T-helper 17 cell (primary cell): Measurements from ENCODE around the gene ZNF500. TPM values are rescaled to one million over a fixed set of nuclear protein-coding genes. Genes with fewer than 3 reads are reported as not detected.
"Not testable (repeated sequence)": the region's sequence is repeated elsewhere in the genome, so short reads cannot be mapped to it uniquely, and the experiment has no call there.

Experiments
- ATAC-seq: fragments of 150-1000 bp; cut with Tn5 transposase; 2 replicates; pipeline ENCODE4 v1.10.0; 2021; ENCODE audit warnings: mild to moderate bottlenecking, moderate library complexity
- DNase-seq, 3 donors: peaks; one replicate each; pipeline versions ENCODE4 v3.0.0 to v3.0.0-alpha.2; 2020 to 2021
- H3K9me3 ChIP-seq: one replicate; pipeline ENCODE4 v1.7.0; 2013; ENCODE audit warnings: low read length, mild to moderate bottlenecking; ENCODE audit not compliant: control insufficient read depth, poor library complexity, severe bottlenecking
- H3K27ac Mint-ChIP-seq: one replicate; pipeline ENCODE4 v1.8.0; 2022; ENCODE audit warnings: mild to moderate bottlenecking, moderate library complexity, mixed read lengths
- H3K27me3 Mint-ChIP-seq: one replicate; pipeline ENCODE4 v1.8.0; 2022; ENCODE audit warnings: mixed read lengths
- H3K36me3 Mint-ChIP-seq: one replicate; pipeline ENCODE4 v1.8.0; 2022; ENCODE audit warnings: low read depth, mixed read lengths
- H3K4me1 Mint-ChIP-seq: one replicate; pipeline ENCODE4 v1.8.0; 2022; ENCODE audit warnings: mild to moderate bottlenecking, mixed read lengths
- H3K4me3 Mint-ChIP-seq: one replicate; pipeline ENCODE4 v1.8.0; 2022; ENCODE audit warnings: mild to moderate bottlenecking, moderate library complexity, mixed read lengths
- total RNA-seq, 4 donors: library from RNA in 2 of 4; stranded (reverse) in 2 of 4; gene quantifications; one replicate each; pipeline ENCODE4 v1.2.3 and lab custom pipeline; 2022 to 2026

ZNF500 gene
- total RNA-seq, 2 donors from 2014 or later, result 10.1 to 15.8 TPM

GRCh38 chr16:4788910-4789309 lies 21.9 kb upstream of the ZNF500 start:
- Mint-ChIP-seq H3K27ac (no peak overlapping the region), H3K27me3 (no peaks in the 10 kb centered on the region), H3K4me1 (peaks cover 8% of the 10 kb centered on the region), H3K36me3 (no peaks in the 10 kb centered on the region), H3K4me3 (no peak overlapping the region)
- ATAC-seq (no peak), DNase-seq (no peak)
- H3K9me3 ChIP-seq, result no peaks in the 10 kb centered on the region

- Mint-ChIP-seq H3K36me3 (no peaks in the 10 kb centered on the region), H3K27me3 (no peaks in the 10 kb centered on the region), H3K27ac (no peak overlapping the region), H3K4me1 (peaks cover 8% of the 10 kb centered on the region), H3K4me3 (no peak overlapping the region)
- H3K9me3 ChIP-seq, result no peaks in the 10 kb centered on the region
- ATAC-seq (no peak), DNase-seq (no peak)
Observed at GRCh38 chr16:4788489-4788889, 21.5 kb upstream of the ZNF500 start.

- no peaks in the 10 kb centered on the region for H3K36me3 Mint-ChIP-seq
- DNase-seq, result no peak
- no peak within 1 kb of the TSS for H3K27ac Mint-ChIP-seq
- no peak within 1 kb of the TSS for H3K4me3 Mint-ChIP-seq
- H3K27me3 Mint-ChIP-seq, result no peaks in the 10 kb centered on the region
- H3K4me1 Mint-ChIP-seq, result peaks cover 8% of the 10 kb centered on the region
- H3K9me3 ChIP-seq, result no peaks in the 10 kb centered on the region
- ATAC-seq, result no peak
Observed at GRCh38 chr16:4787627-4788482, 20.9 kb upstream of the ZNF500 start, which contains the start of gene SEPTIN12. TSS of gene SEPTIN12 (minus strand) at chr16:4788345. CDS start at chr16:4787645, 700 bp downstream.

- Mint-ChIP-seq H3K27ac (no peak overlapping the region), H3K27me3 (no peaks in the 10 kb centered on the region), H3K36me3 (no peaks in the 10 kb centered on the region), H3K4me3 (no peak overlapping the region), H3K4me1 (peaks cover 8% of the 10 kb centered on the region)
- no peak for ATAC-seq
- no peak for DNase-seq
- H3K9me3 ChIP-seq, result no peaks in the 10 kb centered on the region
Observed at GRCh38 chr16:4787068-4787467, 20.1 kb upstream of the ZNF500 start.

GRCh38 chr16:4785758-4786433 lies 18.9 kb upstream of the ZNF500 start:
- no peak overlapping the region for H3K4me3 Mint-ChIP-seq
- DNase-seq (no peak), ATAC-seq (no peak)
- H3K27ac Mint-ChIP-seq, result no peak overlapping the region
- peaks cover 5% of the 10 kb centered on the region for H3K4me1 Mint-ChIP-seq
- no peaks in the 10 kb centered on the region for H3K27me3 Mint-ChIP-seq
- H3K36me3 Mint-ChIP-seq, result no peaks in the 10 kb centered on the region
- no peaks in the 10 kb centered on the region for H3K9me3 ChIP-seq

- not testable (repeated sequence) for H3K4me1 Mint-ChIP-seq, H3K27me3 Mint-ChIP-seq, ATAC-seq, H3K4me3 Mint-ChIP-seq, DNase-seq, H3K36me3 Mint-ChIP-seq, H3K9me3 ChIP-seq
- H3K27ac Mint-ChIP-seq, result peak overlapping the region; percentile 34
Observed at GRCh38 chr16:4784444-4784987, 17.6 kb upstream of the ZNF500 start.

GRCh38 chr16:4783951-4784336 lies 17.0 kb upstream of the ZNF500 start:
- no peaks in the 10 kb centered on the region for H3K36me3 Mint-ChIP-seq
- no peak overlapping the region for H3K4me3 Mint-ChIP-seq
- no peak for DNase-seq
- ATAC-seq, result no peak
- H3K27me3 Mint-ChIP-seq, result no peaks in the 10 kb centered on the region
- peaks cover 2% of the 10 kb centered on the region for H3K4me1 Mint-ChIP-seq
- H3K9me3 ChIP-seq, result no peaks in the 10 kb centered on the region
- peak overlapping the region; percentile 34 for H3K27ac Mint-ChIP-seq

- Mint-ChIP-seq H3K27me3 (no peaks in the 10 kb centered on the region), H3K27ac (no peak overlapping the region), H3K36me3 (no peaks in the 10 kb centered on the region), H3K4me1 (peaks cover 2% of the 10 kb centered on the region), H3K4me3 (no peak overlapping the region)
- ATAC-seq (no peak), DNase-seq (no peak)
- no peaks in the 10 kb centered on the region for H3K9me3 ChIP-seq
Observed at GRCh38 chr16:4783251-4783950, 16.4 kb upstream of the ZNF500 start.

- H3K27me3 Mint-ChIP-seq, result no peaks in the 10 kb centered on the region
- H3K4me1 Mint-ChIP-seq, result peaks cover 2% of the 10 kb centered on the region
- H3K27ac Mint-ChIP-seq, result no peak overlapping the region
- no peak overlapping the region for H3K4me3 Mint-ChIP-seq
- ATAC-seq (no peak), DNase-seq (no peak)
- H3K36me3 Mint-ChIP-seq, result no peaks in the 10 kb centered on the region
- H3K9me3 ChIP-seq, result no peaks in the 10 kb centered on the region
Observed at GRCh38 chr16:4780235-4780634, 13.3 kb upstream of the ZNF500 start.

- no peaks in the 10 kb centered on the region for H3K4me1 Mint-ChIP-seq
- H3K27me3 Mint-ChIP-seq, result no peaks in the 10 kb centered on the region
- H3K4me3 Mint-ChIP-seq, result no peak overlapping the region
- H3K36me3 Mint-ChIP-seq, result no peaks in the 10 kb centered on the region
- H3K9me3 ChIP-seq, result no peaks in the 10 kb centered on the region
- ATAC-seq (no peak), DNase-seq (no peak)
- peak overlapping the region; percentile 11 for H3K27ac Mint-ChIP-seq
Observed at GRCh38 chr16:4778050-4778392, 11.1 kb upstream of the ZNF500 start.

- Mint-ChIP-seq H3K36me3 (no peaks in the 10 kb centered on the region), H3K4me3 (no peak overlapping the region), H3K4me1 (no peaks in the 10 kb centered on the region), H3K27me3 (no peaks in the 10 kb centered on the region), H3K27ac (no peak overlapping the region)
- DNase-seq, result no peak
- H3K9me3 ChIP-seq, result no peaks in the 10 kb centered on the region
- ATAC-seq, result no peak
Observed at GRCh38 chr16:4777339-4778049, 10.5 kb upstream of the ZNF500 start.

- no peak for DNase-seq
- H3K27ac Mint-ChIP-seq, result no peak overlapping the region
- no peak overlapping the region for H3K4me3 Mint-ChIP-seq
- ATAC-seq, result no peak
- H3K36me3 Mint-ChIP-seq, result no peaks in the 10 kb centered on the region
- no peaks in the 10 kb centered on the region for H3K27me3 Mint-ChIP-seq
- H3K4me1 Mint-ChIP-seq, result no peaks in the 10 kb centered on the region
- no peaks in the 10 kb centered on the region for H3K9me3 ChIP-seq
Observed at GRCh38 chr16:4776141-4776705, 9.3 kb upstream of the ZNF500 start.
